SK-N-SH (cell line): ENCODE results near the gene DHRS1.

Source experiments
- CHD2 ChIP-seq: fragments of 150-350 bp; IDR thresholded peaks from 2 replicates; pipeline ENCODE4 v1.6.1; 2018; ENCODE audit warnings: low read length; ENCODE audit not compliant: partially characterized antibody
- CTCF ChIP-seq: fragments of 200-600 bp; sonication (generic); IDR thresholded peaks from 2 replicates; pipeline ENCODE4 v1.6.1; 2017; ENCODE audit warnings: antibody characterized with exemption, mild to moderate bottlenecking, moderate library complexity
- EP300 ChIP-seq, 2 experiments: IDR thresholded peaks; 2 replicates each; pipeline versions ENCODE4 v1.4.0 to v1.6.1; 2012; ENCODE audit warnings: borderline replicate concordance in 1 of 2, low read depth in 1 of 2, low read length in 1 of 2
- FOXJ3 ChIP-seq: sonication (generic); formaldehyde crosslinking; IDR thresholded peaks from 2 replicates; pipeline ENCODE4 v1.5.1; 2020; ENCODE audit warnings: mild to moderate bottlenecking, missing genetic modification reagents
- GABPA ChIP-seq: IDR thresholded peaks from 2 replicates; pipeline ENCODE4 v1.4.0; 2012; ENCODE audit warnings: low read depth, mild to moderate bottlenecking
- NRF1 ChIP-seq: IDR thresholded peaks from 2 replicates; pipeline ENCODE4 v1.6.1; 2012; ENCODE audit warnings: low read depth, mild to moderate bottlenecking, low read length
- SMC3 ChIP-seq: IDR thresholded peaks from 2 replicates; pipeline ENCODE4 v1.6.1; 2012; ENCODE audit warnings: low read depth, low read length, improper control_type of control experiment
- TAF1 ChIP-seq: IDR thresholded peaks from 2 replicates; pipeline ENCODE4 v1.6.1; 2012; ENCODE audit warnings: low read depth, mild to moderate bottlenecking, low read length, moderate library complexity, borderline replicate concordance
- TCF12 ChIP-seq: IDR thresholded peaks from 2 replicates; pipeline ENCODE4 v1.4.0; 2012

DNA sequence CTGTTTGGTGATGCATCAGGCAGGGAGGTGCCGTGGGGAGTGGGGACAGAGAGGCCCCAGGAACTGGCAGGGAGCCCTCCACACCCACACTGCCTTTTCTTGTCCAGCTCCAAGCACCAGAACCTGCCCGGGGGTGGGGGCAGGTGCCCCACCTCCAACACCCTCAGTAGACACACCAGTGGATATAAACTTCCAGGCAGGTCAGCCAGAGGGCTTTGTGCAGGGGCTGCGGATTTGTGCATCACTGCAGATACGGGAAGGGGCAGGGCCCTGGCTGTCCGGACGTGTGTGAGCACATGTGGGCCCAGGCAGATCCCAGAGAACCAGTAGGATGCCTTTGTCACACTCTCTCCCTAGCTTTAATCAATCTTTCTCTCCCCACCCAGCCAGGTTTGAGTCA lies 35.3 kb downstream of the DHRS1 start:
- TF ChIP-seq CTCF = no peak
- no peak for TF ChIP-seq TCF12
- no peak for TF ChIP-seq NRF1
- TF ChIP-seq GABPA = no peak
- no peak for TF ChIP-seq EP300 (IDR thresholded peaks at IDR 0.05; ENCODE audit: borderline replicate concordance in 1 of 2, low read depth in 1 of 2, low read length in 1 of 2)
- no peak for TF ChIP-seq TAF1
- TF ChIP-seq CHD2 = no peak
- no peak for TF ChIP-seq SMC3
- no peak for TF ChIP-seq FOXJ3 (CRISPR knock-in tag)
